Small intestine (tissue), 7 donors: ENCODE results near the gene PNMA6E. TPM values are rescaled to one million over a fixed set of nuclear protein-coding genes. Genes with fewer than 3 reads are reported as not detected.

Experiments
- DNase-seq, 2 donors: peaks; one replicate each; pipeline versions ENCODE4 v3.0.0 to v3.0.0-alpha.2; 2013
- FAIRE-seq: peaks from 2 replicates; lab custom pipeline; 2012; peaks lifted over from hg19 to GRCh38; lab: Jason Lieb, UNC
- H3K27ac ChIP-seq, 3 donors: one replicate each; pipeline ENCODE4 v1.5.1; 2013; ENCODE audit warnings: low read length in 2 of 3, mild to moderate bottlenecking in 2 of 3, control low read depth in 1 of 3, inconsistent platforms in 1 of 3, low read depth in 1 of 3, moderate library complexity in 1 of 3
- H3K27me3 ChIP-seq, 3 donors: one replicate each; pipeline ENCODE4 v1.6.1; 2013; ENCODE audit warnings: low read length in 3 of 3, inconsistent platforms in 1 of 3; ENCODE audit not compliant: control insufficient read depth in 3 of 3, insufficient read depth in 3 of 3
- H3K36me3 ChIP-seq, 3 donors: one replicate each; pipeline ENCODE4 v1.6.1; 2013; ENCODE audit warnings: low read length in 3 of 3, inconsistent platforms in 1 of 3, low read depth in 1 of 3, mild to moderate bottlenecking in 1 of 3, moderate library complexity in 1 of 3; ENCODE audit not compliant: control insufficient read depth in 3 of 3, insufficient read depth in 2 of 3
- H3K4me1 ChIP-seq, 3 donors: one replicate each; pipeline ENCODE4 v1.6.1; 2013; ENCODE audit warnings: low read length in 2 of 3, inconsistent platforms in 1 of 3, low read depth in 1 of 3, mild to moderate bottlenecking in 1 of 3, moderate library complexity in 1 of 3; ENCODE audit not compliant: control insufficient read depth in 3 of 3, insufficient read depth in 2 of 3
- H3K4me3 ChIP-seq, 3 donors: one replicate each; pipeline ENCODE4 v1.5.1; 2013; ENCODE audit warnings: low read length in 3 of 3, control low read depth in 1 of 3, inconsistent platforms in 1 of 3, low read depth in 1 of 3, mild to moderate bottlenecking in 1 of 3, moderate library complexity in 1 of 3
- H3K9me3 ChIP-seq, 2 donors: one replicate each; pipeline ENCODE4 v1.6.1; 2013; ENCODE audit warnings: low read depth in 1 of 2, low read length in 1 of 2; ENCODE audit not compliant: control insufficient read depth in 2 of 2, insufficient read depth in 1 of 2
- WGBS, 3 donors: extraction: QIAGEN DNeasy Blood & Tissue Kit; methylation state at CpG; one replicate each; pipeline ENCODE4 v1.1.7; 2013; 5-methylcytosine and 5-hydroxymethylcytosine counted together
- polyA plus RNA-seq, 4 donors: library from polyadenylated mRNA; stranded (reverse) in 3 of 4; unstranded in 1 of 4; fragments of 200-250 nt in 3 of 4; fragments of 120-200 nt in 1 of 4; gene quantifications; one replicate each; pipeline versions ENCODE4 v1.2.1 to v1.2.3, GENCODE V29; 2013
- donor health status: healthy with polysubstance abuse.
- donor health status: control.
- donor health status: control.
- donor health status: Bipolar disorder and iron deficiency.
- donor health status: healthy.

PNMA6E gene
- polyA plus RNA-seq, 4 donors = not detected

- Histone ChIP-seq H3K27me3 (no peaks in the 10 kb centered on the region), H3K27ac (no peak overlapping the region), H3K4me3 (no peak overlapping the region), H3K36me3 (peaks cover 0 to 12% (median 0%) of the 10 kb centered on the region in 3 donors), H3K4me1 (no peaks in the 10 kb centered on the region), H3K9me3 (peaks cover 0 to 15% of the 10 kb centered on the region in 2 donors)
- FAIRE-seq (no peak), DNase-seq (no peak)
- WGBS, 3 donors = 72 to 85% (median 76%) methylated on average over 5 to 12 of the region's 12 CpGs
Observed at GRCh38 chrX:153353416-153353815, 47.7 kb downstream of the PNMA6E start.

- H3K4me3 ChIP-seq = no peak overlapping the region
- WGBS, 3 donors = 75 to 90% (median 83%) methylated on average over 3 of the region's 3 CpGs
- no peaks in the 10 kb centered on the region for H3K4me1 ChIP-seq
- no peak for FAIRE-seq
- H3K27me3 ChIP-seq = no peaks in the 10 kb centered on the region
- no peak for DNase-seq
- H3K36me3 ChIP-seq = peaks cover 0 to 16% (median 0%) of the 10 kb centered on the region in 3 donors
- no peak overlapping the region for H3K27ac ChIP-seq
- peaks cover 0 to 9% of the 10 kb centered on the region in 2 donors for H3K9me3 ChIP-seq
Observed at GRCh38 chrX:153352858-153353257, 48.3 kb downstream of the PNMA6E start.

GRCh38 chrX:153351981-153352380, 49.2 kb downstream of the PNMA6E start:
- 73 to 90% (median 81%) methylated on average over 7 to 8 of the region's 8 CpGs for WGBS, 3 donors
- Histone ChIP-seq H3K27ac (no peak overlapping the region), H3K4me3 (no peak overlapping the region), H3K36me3 (peaks cover 0 to 25% (median 0%) of the 10 kb centered on the region in 3 donors), H3K9me3 (peaks cover 0 to 9% of the 10 kb centered on the region in 2 donors), H3K27me3 (no peaks in the 10 kb centered on the region), H3K4me1 (no peaks in the 10 kb centered on the region)
- DNase-seq (no peak), FAIRE-seq (no peak)

GRCh38 chrX:153349952-153350351, 51.2 kb downstream of the PNMA6E start:
- Histone ChIP-seq H3K27ac (no peak overlapping the region), H3K4me3 (no peak overlapping the region), H3K9me3 (no peaks in the 10 kb centered on the region), H3K4me1 (no peaks in the 10 kb centered on the region), H3K36me3 (peaks cover 0 to 43% (median 0%) of the 10 kb centered on the region in 3 donors), H3K27me3 (no peaks in the 10 kb centered on the region)
- 92 to 94% (median 93%) methylated on average over 5 of the region's 5 CpGs for WGBS, 3 donors
- FAIRE-seq (no peak), DNase-seq (no peak)

- Histone ChIP-seq H3K4me3 (no peak overlapping the region), H3K27me3 (no peaks in the 10 kb centered on the region), H3K9me3 (no peaks in the 10 kb centered on the region), H3K36me3 (peaks cover 0 to 56% (median 0%) of the 10 kb centered on the region in 3 donors), H3K4me1 (no peaks in the 10 kb centered on the region), H3K27ac (no peak overlapping the region)
- WGBS, 3 donors = 81 to 87% (median 83%) methylated on average over 8 of the region's 8 CpGs
- DNase-seq (no peak), FAIRE-seq (no peak)
Observed at GRCh38 chrX:153348421-153348820, 52.7 kb downstream of the PNMA6E start.

GRCh38 chrX:153347530-153347929, 53.6 kb downstream of the PNMA6E start:
- WGBS, 3 donors = 97 to 98% (median 97%) methylated on average over 33 to 38 of the region's 38 CpGs
- H3K9me3 ChIP-seq = no peaks in the 10 kb centered on the region
- H3K4me1 ChIP-seq = no peaks in the 10 kb centered on the region
- FAIRE-seq (no peak), DNase-seq (no peak)
- H3K36me3 ChIP-seq = peaks cover 0 to 59% (median 0%) of the 10 kb centered on the region in 3 donors
- H3K27me3 ChIP-seq = no peaks in the 10 kb centered on the region
- H3K4me3 ChIP-seq = no peak overlapping the region
- no peak overlapping the region for H3K27ac ChIP-seq

Other genes starting within 250 kb of the PNMA6E start
- gene MAGEA1, start 222.1 kb downstream of the PNMA6E start, polyA plus RNA-seq = not detected
- gene PNMA6F, start 79.6 kb downstream of the PNMA6E start, polyA plus RNA-seq = under 1 TPM in 1 of 4 donors, not detected in 3; 0.01 TPM
- 1 to 10 TPM; 1.1 to 9.0 (median 2.3) TPM for gene ZNF275, start 67.2 kb downstream of the PNMA6E start, polyA plus RNA-seq
- 1 to 10 TPM in 1 of 4 donors, under 1 TPM in 2, not detected in 1; 0.27 to 3.8 (median 0.42) TPM for gene ZFP92, start 10.1 kb upstream of the PNMA6E start, polyA plus RNA-seq
- under 1 TPM in 3 of 4 donors, not detected in 1; 0.45 to 0.81 (median 0.47) TPM for gene TREX2, start 44.7 kb upstream of the PNMA6E start, polyA plus RNA-seq
- 10 to 100 TPM; 20.8 to 30.8 (median 24.2) TPM for gene HAUS7, start 69.2 kb upstream of the PNMA6E start, polyA plus RNA-seq
- 10 to 100 TPM in 2 of 4 donors, 1 to 10 TPM in 2; 3.1 to 23.2 (median 12.6) TPM for gene BGN, start 93.6 kb upstream of the PNMA6E start, polyA plus RNA-seq
- gene ATP2B3, start 116.3 kb upstream of the PNMA6E start, polyA plus RNA-seq = under 1 TPM in 2 of 4 donors, not detected in 2; 0.30 to 0.36 TPM
- 10 to 100 TPM; 14.9 to 41.9 (median 34.4) TPM for gene CCNQ, start 197.8 kb upstream of the PNMA6E start, polyA plus RNA-seq
- gene DUSP9, start 245.9 kb upstream of the PNMA6E start, polyA plus RNA-seq = 1 to 10 TPM in 1 of 4 donors, under 1 TPM in 1, not detected in 2; 0.06 to 5.5 TPM